MCF 10A (cell line): ENCODE results near the gene UPK2. TPM values are rescaled to one million over a fixed set of nuclear protein-coding genes. Genes with fewer than 3 reads are reported as not detected.

Experiments used
- BruUV-seq: library from RNA; stranded (reverse); fragments of 400-500 nt; replicated peaks from 2 replicates; lab custom pipeline; 2021; lab: Mats Ljungman, UMichigan
- CTCF ChIA-PET: fragments of 300-600 bp; sonication (Branson Sonifier 250); formaldehyde crosslinking; extraction: SDS; loops from one replicate; lab custom pipeline; 2021; ENCODE audit warnings: antibody characterized with exemption, inconsistent platforms; lab: Yijun Ruan, JAX
- POLR2A ChIA-PET: fragments of 300-600, 350-650 bp; sonication (Branson Sonifier 250); formaldehyde crosslinking; extraction: SDS; loops from one replicate; lab custom pipeline; 2020; ENCODE audit warnings: antibody characterized with exemption, inconsistent platforms; lab: Yijun Ruan, JAX
- DNase-seq: peaks from one replicate; pipeline ENCODE4 v3.0.0-alpha.2; 2018; ENCODE audit not compliant: unreplicated experiment
- H3K27ac Mint-ChIP-seq: one replicate; pipeline ENCODE4 v1.8.0; 2022; ENCODE audit warnings: mild to moderate bottlenecking, low read depth, mixed read lengths; ENCODE audit not compliant: unreplicated experiment
- H3K27me3 Mint-ChIP-seq: one replicate; pipeline ENCODE4 v1.8.0; 2022; ENCODE audit warnings: mixed read lengths; ENCODE audit not compliant: insufficient read depth, unreplicated experiment
- H3K36me3 Mint-ChIP-seq: one replicate; pipeline ENCODE4 v1.8.0; 2022; ENCODE audit warnings: mild to moderate bottlenecking, moderate library complexity, mixed read lengths; ENCODE audit not compliant: insufficient read depth, unreplicated experiment
- H3K4me1 Mint-ChIP-seq: one replicate; pipeline ENCODE4 v1.8.0; 2022; ENCODE audit warnings: mixed read lengths; ENCODE audit not compliant: insufficient read depth, unreplicated experiment
- H3K4me3 Mint-ChIP-seq: one replicate; pipeline ENCODE4 v1.8.0; 2022; ENCODE audit warnings: mild to moderate bottlenecking, moderate library complexity, mixed read lengths; ENCODE audit not compliant: unreplicated experiment
- H3K9me3 Mint-ChIP-seq: one replicate; pipeline ENCODE4 v1.8.0; 2022; ENCODE audit warnings: mixed read lengths; ENCODE audit not compliant: unreplicated experiment
- intact Hi-C: fragments of 100-400 bp; cut with micrococcal nuclease; formaldehyde crosslinking; loops from 2 replicates; pipeline ENCODE4 v1.14.1; 2022
- total RNA-seq: library from RNA; stranded (reverse); gene quantifications from 2 replicates; pipeline ENCODE4 v1.2.3, GENCODE V29; 2022
- TF ChIP-seq, protein P1 (sequence below): fragments of 200-600 bp; IDR thresholded peaks from one replicate; pipeline ENCODE4 v1.8.0; 2022; ENCODE audit warnings: antibody characterized with exemption, mild to moderate bottlenecking; ENCODE audit not compliant: unreplicated experiment

UPK2 gene
- total RNA-seq, 1 experiment from 2014 or later = not detected

DNA sequence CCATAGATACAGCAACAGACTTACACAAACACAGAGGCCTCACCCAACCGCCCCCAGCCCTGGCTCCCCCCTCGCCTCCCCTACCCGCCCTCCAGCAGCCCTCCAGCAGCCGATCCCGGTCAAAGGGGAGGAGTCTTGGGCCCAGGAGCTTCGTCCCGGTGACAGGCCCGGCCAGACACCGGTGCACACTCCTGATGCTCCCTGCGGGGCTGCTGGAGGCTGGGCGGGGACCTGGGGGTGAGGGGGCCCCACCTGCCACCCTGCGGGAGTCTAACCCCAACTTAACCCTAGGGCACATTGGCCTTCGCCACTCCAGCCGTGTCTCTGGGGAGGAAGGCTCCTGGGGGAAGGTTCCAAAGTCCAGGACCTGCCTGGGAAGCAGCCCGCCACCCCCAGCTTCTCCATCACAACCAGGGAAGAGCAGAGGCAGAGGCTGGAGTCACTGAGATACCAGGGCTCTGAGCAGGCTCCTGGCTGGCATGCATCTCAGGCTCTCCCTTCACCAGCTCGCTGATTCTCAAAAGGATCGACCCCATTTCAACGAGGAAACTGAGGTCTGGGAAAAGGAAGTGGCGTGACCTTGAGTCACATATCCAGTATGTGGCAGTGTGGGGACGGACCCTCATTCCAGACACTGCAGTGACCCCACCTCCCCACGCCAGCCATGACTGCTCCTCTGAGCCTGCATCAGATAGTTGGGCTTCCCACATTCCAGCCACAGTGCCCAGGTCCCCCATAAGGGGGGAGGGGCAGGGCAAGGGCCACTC lies 44.8 kb upstream of the UPK2 start:
- peaks cover 41% of the 10 kb centered on the region for H3K36me3 Mint-ChIP-seq
- no peaks in the 10 kb centered on the region for H3K27me3 Mint-ChIP-seq
- H3K4me3 Mint-ChIP-seq = peak overlapping the region; percentile 79

DNA sequence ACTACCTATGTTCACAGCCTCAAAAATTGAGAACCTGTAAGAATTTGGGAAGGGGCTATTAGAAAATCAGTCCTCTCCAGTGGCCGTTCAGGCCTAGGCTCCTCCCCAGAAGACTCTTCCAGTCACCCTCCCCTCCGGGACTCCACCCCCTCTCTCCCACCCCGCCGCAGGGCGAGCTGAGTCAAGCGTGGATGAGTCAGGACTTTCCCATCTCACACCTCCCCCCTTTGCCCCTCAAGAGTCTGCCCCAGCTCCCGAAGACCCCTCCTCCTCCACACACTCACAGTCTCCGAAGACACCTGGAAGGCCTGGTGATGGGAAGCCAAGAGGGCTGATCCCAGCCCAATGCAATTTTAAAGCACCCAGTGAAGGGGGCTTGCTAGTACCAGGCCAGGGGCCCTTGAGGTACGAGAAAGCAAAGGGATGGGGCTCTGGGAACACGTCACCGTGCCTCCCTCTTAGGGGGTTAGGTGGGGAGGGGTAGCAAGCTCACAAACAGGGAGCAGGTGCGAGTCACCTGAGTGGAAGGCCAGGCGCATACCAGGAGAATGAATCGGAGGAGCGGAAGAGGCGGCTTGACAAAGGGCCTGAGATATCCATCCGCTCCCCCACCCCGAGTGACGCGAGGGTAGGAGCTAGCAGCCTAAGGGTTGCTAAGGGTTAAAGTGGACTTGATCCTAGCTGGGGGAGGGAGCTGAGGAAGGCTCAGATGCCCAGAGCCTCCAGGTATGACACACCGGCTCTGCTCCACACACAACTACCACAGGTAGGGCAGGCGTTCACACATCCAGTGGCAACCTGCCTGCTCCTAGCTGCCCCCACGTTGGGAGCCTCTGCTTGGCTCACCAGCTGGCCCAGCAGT lies 44.0 kb upstream of the UPK2 start:
- peak overlapping the region; percentile 79 for H3K4me3 Mint-ChIP-seq
- H3K36me3 Mint-ChIP-seq = peaks cover 33% of the 10 kb centered on the region
- DNase-seq = peak; percentile 96
- H3K4me1 Mint-ChIP-seq = peaks cover 69% of the 10 kb centered on the region
- CTCF ChIA-PET = interaction anchor here (0.8 to 2.9 kb wide), 3 partner anchors 105 to 222 kb away, joined by 3 to 13 read pairs (median 3); no protein-coding TSS in a partner anchor
- H3K27me3 Mint-ChIP-seq = no peaks in the 10 kb centered on the region
- peak overlapping the region; percentile 90 for H3K27ac Mint-ChIP-seq
- no TSS peak for BruUV-seq
- intact Hi-C loops = loop anchor here (5.0 kb wide), 1 partner anchor 105 kb away; the partner anchor contains the start of genes RPS25 and TRAPPC4
- TF ChIP-seq, protein P1, sequence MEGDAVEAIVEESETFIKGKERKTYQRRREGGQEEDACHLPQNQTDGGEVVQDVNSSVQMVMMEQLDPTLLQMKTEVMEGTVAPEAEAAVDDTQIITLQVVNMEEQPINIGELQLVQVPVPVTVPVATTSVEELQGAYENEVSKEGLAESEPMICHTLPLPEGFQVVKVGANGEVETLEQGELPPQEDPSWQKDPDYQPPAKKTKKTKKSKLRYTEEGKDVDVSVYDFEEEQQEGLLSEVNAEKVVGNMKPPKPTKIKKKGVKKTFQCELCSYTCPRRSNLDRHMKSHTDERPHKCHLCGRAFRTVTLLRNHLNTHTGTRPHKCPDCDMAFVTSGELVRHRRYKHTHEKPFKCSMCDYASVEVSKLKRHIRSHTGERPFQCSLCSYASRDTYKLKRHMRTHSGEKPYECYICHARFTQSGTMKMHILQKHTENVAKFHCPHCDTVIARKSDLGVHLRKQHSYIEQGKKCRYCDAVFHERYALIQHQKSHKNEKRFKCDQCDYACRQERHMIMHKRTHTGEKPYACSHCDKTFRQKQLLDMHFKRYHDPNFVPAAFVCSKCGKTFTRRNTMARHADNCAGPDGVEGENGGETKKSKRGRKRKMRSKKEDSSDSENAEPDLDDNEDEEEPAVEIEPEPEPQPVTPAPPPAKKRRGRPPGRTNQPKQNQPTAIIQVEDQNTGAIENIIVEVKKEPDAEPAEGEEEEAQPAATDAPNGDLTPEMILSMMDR = no peak
- H3K9me3 Mint-ChIP-seq = no peaks in the 10 kb centered on the region
- POLR2A ChIA-PET = interaction anchor here (0.8 to 4.5 kb wide), 12 partner anchors 86 to 1225 kb away, joined by 3 to 56 read pairs (median 4); partner anchors contain the start of genes CENATAC, DDX6 and DPAGT1

More for the DNA sequence above, 44.8 kb upstream of the UPK2 start:
- no peaks in the 10 kb centered on the region for H3K9me3 Mint-ChIP-seq
- peak overlapping the region; percentile 90 for H3K27ac Mint-ChIP-seq
- peaks cover 68% of the 10 kb centered on the region for H3K4me1 Mint-ChIP-seq
- CTCF ChIA-PET = interaction anchor here (0.8 to 2.9 kb wide), 2 partner anchors 122 to 222 kb away, joined by 5 to 13 read pairs; no protein-coding TSS in a partner anchor
- intact Hi-C loops = loop anchor here (5.0 kb wide), 1 partner anchor 106 kb away; the partner anchor contains the start of genes RPS25 and TRAPPC4
- peak; percentile 66 for DNase-seq
- TF ChIP-seq, protein P1 = no peak
- BruUV-seq = TSS peak; percentile 50
- POLR2A ChIA-PET = interaction anchor here (0.6 to 4.5 kb wide), 16 partner anchors 21 to 246 kb away, joined by 3 to 56 read pairs (median 4); partner anchors contain the start of genes CENATAC, DDX6, DPAGT1 and TRAPPC4

DNA sequence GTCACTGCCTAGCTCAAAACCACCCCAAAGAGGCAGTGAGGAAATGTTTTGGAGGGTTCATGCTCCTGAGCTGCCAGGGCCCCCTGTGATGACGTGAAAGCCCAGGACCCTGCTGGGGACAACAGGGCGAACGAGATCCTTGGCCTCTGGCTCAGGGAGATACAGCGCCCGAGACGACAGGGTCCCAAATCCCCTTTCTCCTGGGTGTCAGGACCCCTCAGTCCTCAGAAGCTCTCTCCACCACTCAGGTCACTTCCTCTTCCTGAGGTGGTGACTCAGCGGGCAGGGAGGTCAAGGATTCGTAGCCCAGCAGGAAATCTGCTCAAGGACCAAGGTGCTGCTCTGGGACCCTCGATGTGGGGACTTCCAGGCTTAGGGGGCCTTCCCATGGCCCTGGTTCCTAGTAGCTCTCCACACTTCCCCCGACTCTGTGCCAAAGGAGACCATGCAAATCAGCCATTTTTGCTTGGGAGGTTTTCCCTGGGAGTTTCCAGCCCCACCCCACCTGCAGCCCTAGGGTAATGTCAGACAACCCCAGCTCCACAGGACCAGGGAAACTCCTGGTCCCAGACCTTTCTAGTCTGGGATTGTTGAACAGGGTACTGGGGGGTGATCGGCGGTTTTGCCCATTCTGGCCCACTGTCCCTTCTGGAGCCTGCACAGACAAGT lies 43.2 kb upstream of the UPK2 start:
- peaks cover 27% of the 10 kb centered on the region for H3K36me3 Mint-ChIP-seq
- H3K4me1 Mint-ChIP-seq = peaks cover 69% of the 10 kb centered on the region
- peak; percentile 56 for DNase-seq
- TF ChIP-seq, protein P1 = no peak
- H3K4me3 Mint-ChIP-seq = peak overlapping the region; percentile 79
- no peaks in the 10 kb centered on the region for H3K9me3 Mint-ChIP-seq
- POLR2A ChIA-PET = interaction anchor here (0.8 to 4.5 kb wide), 10 partner anchors 85 to 1224 kb away, joined by 3 to 56 read pairs (median 4); partner anchors contain the start of genes CENATAC, DDX6 and DPAGT1
- H3K27me3 Mint-ChIP-seq = no peaks in the 10 kb centered on the region
- peak overlapping the region; percentile 90 for H3K27ac Mint-ChIP-seq
- CTCF ChIA-PET = interaction anchor here (0.6 to 2.9 kb wide), 5 partner anchors 93 to 223 kb away, joined by 3 to 13 read pairs (median 3); no protein-coding TSS in a partner anchor
- intact Hi-C loops = loop anchor here (5.0 kb wide), 1 partner anchor 104 kb away; the partner anchor contains the start of genes RPS25 and TRAPPC4
- TSS peak; percentile 23 for BruUV-seq
